ENCODE measurements around the gene CEACAM6.

CEACAM6 gene

GRCh38 chr19:41799444-41800000, 44.2 kb downstream of the CEACAM6 start:
- DNase-seq (ENCODE audit: low spot score), result no peak

DNA sequence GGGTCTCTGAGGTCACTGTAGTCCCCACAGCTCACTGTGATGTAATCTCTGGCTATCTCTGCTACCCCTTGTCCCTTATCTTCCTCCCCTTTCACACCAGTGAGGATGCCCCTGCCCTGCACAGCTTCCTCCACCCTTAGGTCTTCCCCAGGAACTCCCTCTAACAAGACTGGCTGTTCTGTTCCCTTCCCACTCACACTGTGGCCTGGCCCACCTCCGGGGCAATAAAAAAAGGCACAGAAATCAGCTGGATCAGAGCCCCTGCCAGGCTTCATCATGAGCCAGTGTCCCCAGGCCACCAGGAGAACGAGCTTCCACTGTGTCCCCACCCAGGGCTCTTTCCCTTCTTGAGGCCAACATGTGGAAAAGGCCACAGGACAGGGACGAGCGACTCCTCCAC, 45.7 kb downstream of the CEACAM6 start:
- no peak overlapping the region for H3K14ac ChIP-seq (ENCODE audit: low read length)

More at GRCh38 chr19:41799444-41800000, 44.2 kb downstream of the CEACAM6 start:
- H3K14ac ChIP-seq (ENCODE audit: low read length), result no peak overlapping the region
- H3K79me1 ChIP-seq (ENCODE audit: low read depth, low read length), result no peaks in the 10 kb centered on the region
- H4K8ac ChIP-seq (ENCODE audit: low read depth, low read length), result no peak overlapping the region
- H2AK5ac ChIP-seq (ENCODE audit: low read depth, low read length), result no peak overlapping the region
- H3K4ac ChIP-seq (ENCODE audit: low read length), result no peak overlapping the region
- no peak overlapping the region for H3K27ac ChIP-seq (replicated peaks; ENCODE audit: low read length)
- H2BK120ac ChIP-seq (ENCODE audit: low read depth, low read length), result no peak overlapping the region
- H2BK15ac ChIP-seq (ENCODE audit: low read length), result no peak overlapping the region
- H3K36me3 ChIP-seq (replicated peaks in 1 of 2; ENCODE audit: control insufficient read depth in 2 of 2, insufficient read depth in 2 of 2, low read length in 2 of 2), result no peaks in the 10 kb centered on the region
- H4K91ac ChIP-seq (ENCODE audit: low read depth, low read length, poor library complexity), result no peak overlapping the region
- H3K4me1 ChIP-seq (ENCODE audit: control insufficient read depth in 2 of 2, insufficient read depth in 1 of 2, low read depth in 1 of 2, low read length in 2 of 2), result peaks cover 0 to 5% of the 10 kb centered on the region in 2 donors
- H3K18ac ChIP-seq (ENCODE audit: low read length), result no peak overlapping the region
- peaks cover 0 to 1% of the 10 kb centered on the region in 2 donors for H3K9me3 ChIP-seq (replicated peaks in 1 of 2; ENCODE audit: control insufficient read depth in 2 of 2, insufficient read depth in 1 of 2, low read depth in 1 of 2, low read length in 2 of 2)
- H3K9ac ChIP-seq (ENCODE audit: low read depth, low read length, poor library complexity), result no peak overlapping the region
- no CpG with 5 or more reads among the region's 9 CpGs for WGBS, 2 donors (ENCODE audit: extremely low coverage in 2 of 2, insufficient read length in 2 of 2, insufficient replicate concordance in 1 of 2)
- H3K27me3 ChIP-seq (ENCODE audit: control insufficient read depth in 3 of 3, insufficient read depth in 3 of 3, low read depth in 1 of 3, low read length in 3 of 3), result peaks cover 0 to 25% (median 0%) of the 10 kb centered on the region in 3 experiments
- H3K23ac ChIP-seq (ENCODE audit: low read depth, low read length, poor library complexity), result no peak overlapping the region
- no peak overlapping the region for H2AFZ ChIP-seq (ENCODE audit: low read length)
- no peak overlapping the region for H3K4me2 ChIP-seq (ENCODE audit: insufficient read depth, low read length, poor library complexity, severe bottlenecking)
- H2BK12ac ChIP-seq (ENCODE audit: low read length), result no peak overlapping the region
- no peak overlapping the region for H3K4me3 ChIP-seq (ENCODE audit: low read length in 2 of 2)
- H2BK5ac ChIP-seq (ENCODE audit: low read length), result no peak overlapping the region

GRCh38 chr19:41801792-41802211, 46.5 kb downstream of the CEACAM6 start:
- no peak overlapping the region for H2BK120ac ChIP-seq (ENCODE audit: low read depth, low read length)
- no peak for DNase-seq (ENCODE audit: low spot score)
- H3K27ac ChIP-seq (replicated peaks; ENCODE audit: low read length), result peak overlapping the region; percentile 32

More for the DNA sequence above, 45.7 kb downstream of the CEACAM6 start:
- Histone ChIP-seq H2BK12ac (ENCODE audit: low read length) (no peak overlapping the region), H4K91ac (ENCODE audit: low read depth, low read length, poor library complexity) (no peak overlapping the region), H3K9ac (ENCODE audit: low read depth, low read length, poor library complexity) (no peak overlapping the region), H2BK15ac (ENCODE audit: low read length) (no peak overlapping the region), H2AFZ (ENCODE audit: low read length) (no peak overlapping the region), H3K23ac (ENCODE audit: low read depth, low read length, poor library complexity) (no peak overlapping the region), H3K4me2 (ENCODE audit: insufficient read depth, low read length, poor library complexity, severe bottlenecking) (no peak overlapping the region), H2AK5ac (ENCODE audit: low read depth, low read length) (no peak overlapping the region), H4K8ac (ENCODE audit: low read depth, low read length) (no peak overlapping the region), H3K79me1 (ENCODE audit: low read depth, low read length) (no peaks in the 10 kb centered on the region), H3K27me3 (ENCODE audit: control insufficient read depth in 3 of 3, insufficient read depth in 3 of 3, low read depth in 1 of 3, low read length in 3 of 3) (peaks cover 0 to 25% (median 0%) of the 10 kb centered on the region in 3 experiments), H3K4me3 (ENCODE audit: low read length in 2 of 2) (no peak overlapping the region), H3K4ac (ENCODE audit: low read length) (no peak overlapping the region), H3K18ac (ENCODE audit: low read length) (no peak overlapping the region), H2BK120ac (ENCODE audit: low read depth, low read length) (no peak overlapping the region), H3K27ac (replicated peaks; ENCODE audit: low read length) (no peak overlapping the region), H2BK5ac (ENCODE audit: low read length) (no peak overlapping the region), H3K4me1 (ENCODE audit: control insufficient read depth in 2 of 2, insufficient read depth in 1 of 2, low read depth in 1 of 2, low read length in 2 of 2) (peaks cover 0 to 5% of the 10 kb centered on the region in 2 donors), H3K36me3 (replicated peaks in 1 of 2; ENCODE audit: control insufficient read depth in 2 of 2, insufficient read depth in 2 of 2, low read length in 2 of 2) (no peaks in the 10 kb centered on the region), H3K9me3 (replicated peaks in 1 of 2; ENCODE audit: control insufficient read depth in 2 of 2, insufficient read depth in 1 of 2, low read depth in 1 of 2, low read length in 2 of 2) (peaks cover 0 to 1% of the 10 kb centered on the region in 2 donors)
- no peak for DNase-seq (ENCODE audit: low spot score)
- WGBS, 2 donors (ENCODE audit: extremely low coverage in 2 of 2, insufficient read length in 2 of 2, insufficient replicate concordance in 1 of 2), result no CpG with 5 or more reads among the region's 4 CpGs

DNA sequence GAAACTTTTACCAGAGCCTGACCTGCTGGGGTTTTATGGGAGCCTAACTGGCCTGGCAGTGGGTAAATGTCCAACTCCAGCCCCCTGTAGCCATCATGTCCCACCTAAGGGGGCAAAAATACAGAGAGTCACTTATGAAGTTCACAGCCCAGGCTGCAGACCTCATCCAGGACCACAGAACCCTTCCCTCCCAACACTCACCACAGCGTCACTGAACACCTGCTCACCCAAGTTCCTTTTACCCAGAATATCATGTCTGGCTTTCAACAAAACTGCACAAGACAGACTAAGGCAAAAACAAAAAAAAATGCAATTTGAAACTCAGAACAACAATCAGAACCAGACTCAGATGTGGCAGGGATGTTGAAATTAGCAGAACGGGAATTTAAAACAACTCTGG, 47.4 kb downstream of the CEACAM6 start:
- Histone ChIP-seq H3K4me3 (ENCODE audit: low read length in 2 of 2) (no peak overlapping the region), H2AK5ac (ENCODE audit: low read depth, low read length) (no peak overlapping the region), H4K8ac (ENCODE audit: low read depth, low read length) (no peak overlapping the region), H3K79me1 (ENCODE audit: low read depth, low read length) (no peaks in the 10 kb centered on the region), H2BK120ac (ENCODE audit: low read depth, low read length) (no peak overlapping the region), H3K27me3 (ENCODE audit: control insufficient read depth in 3 of 3, insufficient read depth in 3 of 3, low read depth in 1 of 3, low read length in 3 of 3) (peaks cover 0 to 24% (median 1%) of the 10 kb centered on the region in 3 experiments), H2BK12ac (ENCODE audit: low read length) (no peak overlapping the region), H2AFZ (ENCODE audit: low read length) (no peak overlapping the region), H3K4me2 (ENCODE audit: insufficient read depth, low read length, poor library complexity, severe bottlenecking) (peak overlapping the region; percentile 19), H3K9ac (ENCODE audit: low read depth, low read length, poor library complexity) (no peak overlapping the region), H3K36me3 (replicated peaks in 1 of 2; ENCODE audit: control insufficient read depth in 2 of 2, insufficient read depth in 2 of 2, low read length in 2 of 2) (no peaks in the 10 kb centered on the region), H2BK15ac (ENCODE audit: low read length) (no peak overlapping the region), H2BK5ac (ENCODE audit: low read length) (no peak overlapping the region), H3K23ac (ENCODE audit: low read depth, low read length, poor library complexity) (no peak overlapping the region), H3K9me3 (replicated peaks in 1 of 2; ENCODE audit: control insufficient read depth in 2 of 2, insufficient read depth in 1 of 2, low read depth in 1 of 2, low read length in 2 of 2) (peaks cover 0 to 1% of the 10 kb centered on the region in 2 donors), H3K27ac (replicated peaks; ENCODE audit: low read length) (peak overlapping the region; percentile 45), H4K91ac (ENCODE audit: low read depth, low read length, poor library complexity) (no peak overlapping the region), H3K14ac (ENCODE audit: low read length) (no peak overlapping the region), H3K4me1 (ENCODE audit: control insufficient read depth in 2 of 2, insufficient read depth in 1 of 2, low read depth in 1 of 2, low read length in 2 of 2) (peaks cover 0 to 5% of the 10 kb centered on the region in 2 donors), H3K4ac (ENCODE audit: low read length) (no peak overlapping the region), H3K18ac (ENCODE audit: low read length) (no peak overlapping the region)
- no peak for DNase-seq (ENCODE audit: low spot score)
- no CpG with 5 or more reads among the region's 2 CpGs for WGBS, 2 donors (ENCODE audit: extremely low coverage in 2 of 2, insufficient read length in 2 of 2, insufficient replicate concordance in 1 of 2)

More at GRCh38 chr19:41801792-41802211, 46.5 kb downstream of the CEACAM6 start:
- WGBS, 2 donors (ENCODE audit: extremely low coverage in 2 of 2, insufficient read length in 2 of 2, insufficient replicate concordance in 1 of 2), result no CpG with 5 or more reads among the region's 2 CpGs
- H3K9ac ChIP-seq (ENCODE audit: low read depth, low read length, poor library complexity), result no peak overlapping the region
- H2BK5ac ChIP-seq (ENCODE audit: low read length), result no peak overlapping the region
- no peaks in the 10 kb centered on the region for H3K79me1 ChIP-seq (ENCODE audit: low read depth, low read length)
- H3K23ac ChIP-seq (ENCODE audit: low read depth, low read length, poor library complexity), result no peak overlapping the region
- H3K4ac ChIP-seq (ENCODE audit: low read length), result no peak overlapping the region
- H3K4me2 ChIP-seq (ENCODE audit: insufficient read depth, low read length, poor library complexity, severe bottlenecking), result no peak overlapping the region
- no peak overlapping the region for H3K4me3 ChIP-seq (ENCODE audit: low read length in 2 of 2)
- no peak overlapping the region for H2BK15ac ChIP-seq (ENCODE audit: low read length)
- H3K36me3 ChIP-seq (replicated peaks in 1 of 2; ENCODE audit: control insufficient read depth in 2 of 2, insufficient read depth in 2 of 2, low read length in 2 of 2), result no peaks in the 10 kb centered on the region
- no peak overlapping the region for H4K8ac ChIP-seq (ENCODE audit: low read depth, low read length)
- H3K18ac ChIP-seq (ENCODE audit: low read length), result no peak overlapping the region
- no peak overlapping the region for H2AK5ac ChIP-seq (ENCODE audit: low read depth, low read length)
- H2AFZ ChIP-seq (ENCODE audit: low read length), result no peak overlapping the region
- H4K91ac ChIP-seq (ENCODE audit: low read depth, low read length, poor library complexity), result no peak overlapping the region
- H3K4me1 ChIP-seq (ENCODE audit: control insufficient read depth in 2 of 2, insufficient read depth in 1 of 2, low read depth in 1 of 2, low read length in 2 of 2), result peaks cover 0 to 5% of the 10 kb centered on the region in 2 donors
- H3K27me3 ChIP-seq (ENCODE audit: control insufficient read depth in 3 of 3, insufficient read depth in 3 of 3, low read depth in 1 of 3, low read length in 3 of 3), result peaks cover 0 to 24% (median 1%) of the 10 kb centered on the region in 3 experiments
- H3K9me3 ChIP-seq (replicated peaks in 1 of 2; ENCODE audit: control insufficient read depth in 2 of 2, insufficient read depth in 1 of 2, low read depth in 1 of 2, low read length in 2 of 2), result peaks cover 0 to 1% of the 10 kb centered on the region in 2 donors
- H3K14ac ChIP-seq (ENCODE audit: low read length), result no peak overlapping the region
- no peak overlapping the region for H2BK12ac ChIP-seq (ENCODE audit: low read length)
